Inflammatory macrophage treated with lipopolysaccharide for 1 hour (primary cell): ENCODE measurements around the gene TGFBRAP1.
A peak's percentile ranks its signal among the peaks of the same experiment; 100 is the strongest.
"Not testable (repeated sequence)": the region's sequence is repeated elsewhere in the genome, so short reads cannot be mapped to it uniquely, and the experiment has no call there.

Source experiments
- DNase-seq, 2 donors: peaks; one replicate each; pipeline ENCODE4 v3.0.0-alpha.2; 2020 to 2022

TGFBRAP1 gene

GRCh38 chr2:105271393-105272045, 58.0 kb downstream of the TGFBRAP1 start:
- no peak for DNase-seq

GRCh38 chr2:105269426-105269825, 60.1 kb downstream of the TGFBRAP1 start:
- DNase-seq = no peak

DNA sequence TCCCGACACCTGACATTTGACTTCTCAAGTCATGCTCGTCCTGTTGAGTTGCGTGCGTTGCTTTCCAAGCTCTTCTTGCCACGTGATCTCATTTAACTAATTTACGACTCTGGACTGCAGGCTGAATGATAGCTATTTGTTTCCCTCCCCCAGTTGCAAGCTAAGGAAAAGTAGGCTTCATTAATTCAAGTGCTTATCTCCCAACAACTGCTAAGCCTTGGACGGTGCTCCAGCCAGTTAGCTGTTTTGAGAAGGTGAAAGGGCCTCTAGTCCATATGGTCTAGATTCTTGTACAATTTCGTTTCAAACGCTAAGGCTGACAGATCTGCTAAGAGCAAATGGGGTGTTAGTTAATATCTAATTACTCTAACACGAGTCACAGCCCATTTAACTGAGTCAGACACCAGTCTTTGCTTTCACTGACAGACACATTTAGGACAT, 66.9 kb downstream of the TGFBRAP1 start:
- no peak for DNase-seq

- peak in 1 of 2 donors; percentile 28 for DNase-seq
These were observed 68.5 kb downstream of the TGFBRAP1 start for GRCh38 chr2:105261061-105261460.

- no peak for DNase-seq
These were observed 70.6 kb downstream of the TGFBRAP1 start for GRCh38 chr2:105258835-105259350.

DNA sequence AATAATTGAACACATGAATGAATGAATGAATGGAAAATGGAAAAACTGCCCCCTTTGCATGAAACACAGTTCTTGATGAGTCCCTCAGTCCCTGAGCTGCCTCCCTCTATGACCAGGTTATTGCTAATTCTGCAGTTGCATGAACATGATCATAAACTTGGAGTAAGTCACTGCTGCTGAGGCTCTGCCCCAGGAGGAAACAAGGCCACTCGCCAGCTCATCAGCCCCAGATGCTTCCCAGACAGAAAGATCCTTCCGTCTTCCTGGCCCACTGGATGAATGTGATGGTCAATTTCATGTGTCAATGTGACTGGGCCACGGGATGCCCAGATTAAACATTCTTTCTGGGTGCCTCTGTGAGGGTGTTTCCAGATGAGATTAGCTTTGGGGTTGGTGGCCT, 71.6 kb downstream of the TGFBRAP1 start:
- DNase-seq = no peak

- no peak for DNase-seq
These were observed 73.0 kb downstream of the TGFBRAP1 start for GRCh38 chr2:105256431-105257047.

DNA sequence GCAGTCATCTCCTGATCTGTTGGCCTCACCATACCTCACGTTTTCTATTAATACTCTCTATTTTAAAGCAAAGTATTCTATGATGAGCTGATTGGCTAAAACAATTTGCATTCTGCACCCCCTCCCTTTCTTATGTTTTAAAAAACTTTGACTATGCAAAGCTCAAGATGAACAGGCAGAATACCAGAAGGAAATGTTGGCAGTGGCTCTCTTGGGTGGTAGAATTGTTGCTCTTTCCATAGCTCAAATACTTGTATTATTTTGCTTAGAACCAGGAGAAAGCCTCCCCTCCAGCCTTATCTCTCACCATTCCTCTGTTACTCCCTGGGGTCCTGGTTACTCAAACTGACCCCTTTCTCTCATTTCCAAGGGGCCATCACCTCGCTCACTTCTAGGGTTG, 73.6 kb downstream of the TGFBRAP1 start:
- no peak for DNase-seq

DNA sequence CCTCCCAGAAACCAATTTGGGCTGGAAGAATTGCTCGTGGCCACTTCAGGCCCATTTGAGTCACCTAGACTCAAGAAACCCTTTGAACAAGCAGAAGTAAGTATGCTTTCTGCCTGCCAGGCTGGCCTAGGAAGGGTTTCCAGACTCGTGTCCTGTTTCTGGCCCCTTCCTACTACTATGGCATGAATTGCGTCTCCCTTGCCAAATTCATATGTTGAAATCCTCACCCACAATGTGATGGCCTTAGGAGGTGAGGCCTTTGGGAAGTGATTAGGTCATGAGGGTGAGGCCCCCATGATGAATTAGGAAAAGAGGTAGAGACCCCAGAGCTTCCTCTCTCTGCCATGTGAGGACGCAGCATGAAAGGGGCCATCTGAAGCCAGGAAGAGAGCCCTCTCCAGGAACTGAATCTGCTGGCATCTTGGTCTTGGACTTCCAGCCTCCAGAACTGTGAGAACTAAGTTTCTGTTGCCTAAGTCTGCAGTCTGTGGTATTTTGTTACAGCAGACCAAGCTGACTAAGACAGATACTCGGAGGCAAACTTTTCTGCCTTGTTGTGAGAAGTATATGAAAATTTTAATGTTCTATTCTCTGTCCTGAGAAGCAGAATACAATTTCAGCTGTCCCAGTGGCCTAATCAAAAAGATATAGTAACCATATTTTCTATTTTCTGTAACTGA, 74.9 kb downstream of the TGFBRAP1 start:
- DNase-seq = peak; percentile 8 to 56

- DNase-seq = no peak
These were observed 77.3 kb downstream of the TGFBRAP1 start for GRCh38 chr2:105252271-105252670.

GRCh38 chr2:105251016-105251648, 78.4 kb downstream of the TGFBRAP1 start:
- not testable (repeated sequence) for DNase-seq

- DNase-seq = no peak
These were observed 79.6 kb downstream of the TGFBRAP1 start for GRCh38 chr2:105249891-105250290.

DNA sequence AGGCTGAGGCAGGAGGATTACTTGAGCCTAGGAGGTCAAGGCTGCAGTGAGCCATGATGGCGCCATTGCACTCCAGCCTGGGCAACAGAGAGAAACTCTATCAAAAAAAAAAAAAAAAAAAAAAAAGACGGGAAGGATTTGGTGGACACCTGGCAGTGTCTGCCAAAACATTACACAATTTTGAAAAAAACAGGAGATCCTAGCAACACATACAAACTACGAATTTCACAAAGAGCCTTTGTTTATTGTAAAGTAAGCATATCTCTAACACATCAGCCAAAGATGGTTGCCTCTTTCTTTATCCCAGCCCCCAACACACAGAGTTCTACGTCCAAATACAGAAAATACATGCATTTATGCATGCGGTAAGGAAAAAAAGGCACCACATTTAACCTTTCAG, 80.4 kb downstream of the TGFBRAP1 start:
- no peak for DNase-seq

- no peak for DNase-seq
These were observed 81.0 kb downstream of the TGFBRAP1 start for GRCh38 chr2:105248316-105249070.

DNA sequence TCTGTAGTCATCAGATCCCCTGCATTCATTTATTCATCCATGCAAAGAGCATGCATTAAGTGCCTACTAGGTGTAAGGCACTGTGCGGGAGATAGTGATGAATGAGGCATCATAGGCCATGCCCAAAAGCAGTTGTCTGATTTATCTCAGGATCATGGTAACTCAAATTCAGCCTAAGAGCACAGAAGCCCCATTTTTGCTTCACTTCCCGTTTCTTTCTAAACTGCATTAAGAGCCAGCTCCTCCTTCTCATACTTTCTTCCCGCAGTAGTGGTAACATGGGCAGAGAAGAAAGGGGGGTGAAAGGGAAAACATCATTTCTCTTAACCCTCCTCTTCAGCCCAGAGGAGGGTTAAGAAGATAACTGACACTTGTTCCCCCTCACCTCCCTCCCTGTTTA, 85.1 kb downstream of the TGFBRAP1 start:
- no peak for DNase-seq

DNA sequence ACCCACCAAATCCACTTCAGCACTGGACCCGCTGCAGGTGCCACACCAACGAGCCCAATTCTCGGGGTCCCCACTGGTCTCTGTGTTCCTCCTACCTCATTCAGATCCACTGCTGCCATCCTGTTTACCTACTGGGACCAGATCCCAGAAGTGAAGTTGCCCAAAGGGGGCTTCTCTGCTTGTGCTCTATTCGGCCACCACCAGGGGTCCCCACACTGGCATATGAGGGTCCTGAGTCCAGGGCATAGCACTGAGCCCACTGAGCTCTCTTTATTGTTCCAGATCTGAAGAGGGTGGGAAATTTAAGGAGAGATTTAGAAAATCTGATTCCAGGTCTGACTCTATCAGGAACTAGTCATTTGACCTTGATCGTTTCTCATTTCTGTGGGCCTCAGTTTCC, 85.6 kb downstream of the TGFBRAP1 start:
- DNase-seq = no peak

- DNase-seq = no peak
These were observed 87.1 kb downstream of the TGFBRAP1 start for GRCh38 chr2:105242286-105242993.

GRCh38 chr2:105241443-105241842, 88.1 kb downstream of the TGFBRAP1 start, which contains the start of gene GPR45:
Gene GPR45 (plus strand): TSS chr2:105241743. CDS start chr2:105241859, 116 bp downstream.
- no peak for DNase-seq

DNA sequence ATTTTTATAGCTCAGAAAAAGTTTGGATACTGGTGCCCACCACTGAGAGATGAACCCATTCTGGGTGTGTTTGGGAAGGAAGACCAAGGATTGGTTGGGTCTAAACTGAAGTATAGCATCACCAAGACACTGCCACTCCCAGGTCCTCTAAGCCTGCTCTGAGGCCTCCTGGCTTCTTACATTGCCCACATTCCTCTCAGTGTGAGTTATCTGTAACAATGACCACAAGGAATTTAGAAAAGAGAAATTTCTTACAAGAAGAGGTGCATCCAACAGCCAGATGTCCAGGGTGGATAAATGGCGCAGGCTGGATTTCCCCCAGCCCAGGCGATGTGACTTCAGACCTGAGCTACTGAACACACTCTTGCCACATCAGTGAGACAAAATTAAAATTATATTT, 89.6 kb downstream of the TGFBRAP1 start:
- no peak for DNase-seq

GRCh38 chr2:105238664-105239240, 90.8 kb downstream of the TGFBRAP1 start:
- no peak for DNase-seq

DNA sequence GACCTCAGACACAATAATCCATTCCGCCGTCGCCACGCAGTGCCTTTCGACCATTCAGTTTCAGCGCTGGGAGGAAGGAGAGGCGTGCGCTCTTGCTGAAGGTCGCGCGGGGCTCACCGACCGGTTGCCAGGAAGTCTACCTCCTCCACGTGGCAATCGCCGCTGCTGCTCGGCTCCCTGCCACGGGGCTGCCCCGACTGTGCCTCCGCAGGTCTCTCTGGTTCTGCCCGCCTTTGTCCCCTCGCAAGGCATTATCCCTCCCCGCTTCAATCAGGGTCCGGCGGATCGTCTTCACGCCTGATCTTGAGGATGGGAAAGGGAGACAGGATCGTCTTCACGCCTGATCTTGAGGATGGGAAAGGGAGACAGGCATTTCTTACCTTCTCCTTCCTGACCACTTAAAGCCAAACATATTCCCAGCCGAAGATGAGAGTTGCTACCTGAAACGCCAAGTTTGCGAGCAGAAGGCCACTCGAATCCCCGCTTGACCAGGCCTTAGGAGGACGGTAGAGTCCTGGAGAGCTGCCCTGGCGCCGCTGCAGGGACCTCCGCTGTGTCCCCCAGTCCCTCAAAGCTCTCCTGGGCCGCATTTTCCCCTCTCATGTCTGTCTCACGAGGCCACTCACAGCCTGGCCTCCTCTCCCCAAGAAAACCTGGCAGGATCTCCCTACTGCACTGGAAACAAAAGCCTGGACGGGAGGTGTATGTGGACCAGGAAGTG, 92.3 kb downstream of the TGFBRAP1 start:
- DNase-seq = no peak
